Stimulated activated CD4-positive, alpha-beta T cell treated with anti-CD3 and anti-CD28 coated beads, Interleukin-15, amount 100 ng/mL, for 24 hours (primary cell): Measurements from ENCODE around the gene C22orf23.
A peak's percentile ranks its signal among the peaks of the same experiment; 100 is the strongest.

Experiments
- DNase-seq: peaks from one replicate; pipeline ENCODE4 v3.0.0-alpha.2; 2020

C22orf23 gene

DNA sequence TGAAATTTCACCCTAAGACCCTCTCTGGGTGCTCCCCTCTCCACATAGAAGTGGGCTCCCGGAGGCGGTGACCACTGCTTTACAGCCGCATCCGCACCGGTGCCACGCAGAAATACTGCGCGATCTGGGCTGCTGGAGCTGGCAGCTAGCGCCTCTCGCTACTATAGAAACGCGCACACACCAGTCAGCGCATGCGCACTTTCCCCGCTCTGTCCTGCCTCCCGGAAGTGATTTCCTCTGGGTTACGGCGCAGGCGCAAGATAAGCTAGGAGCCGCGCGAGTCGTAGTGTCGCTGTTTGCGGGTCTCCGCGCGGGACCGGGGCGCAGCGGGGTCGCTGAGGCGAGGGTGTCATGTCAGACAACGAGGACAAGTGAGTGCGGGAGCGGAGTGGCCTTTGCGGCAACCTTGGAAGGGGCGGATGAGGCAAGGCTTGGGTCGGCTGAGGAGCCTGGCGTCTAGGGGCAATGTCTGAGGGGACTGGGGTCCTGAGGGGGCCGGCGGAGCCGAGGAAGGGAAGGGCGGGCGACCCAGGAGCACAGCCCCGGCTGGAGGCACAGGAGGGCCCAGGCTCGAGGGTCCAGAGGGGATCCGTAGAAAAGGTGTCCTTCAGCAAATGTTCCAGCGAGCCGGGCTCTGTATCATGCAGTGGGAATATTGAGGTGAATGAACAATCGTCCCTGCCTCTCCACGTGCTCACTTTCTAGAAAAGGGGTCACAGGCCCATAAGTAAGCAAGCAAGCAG lies at the start of gene C22orf23, which contains the start of gene POLR2F:
Gene C22orf23 (minus strand): TSS at position 165 of the 743 bp plus-strand sequence. CDS start 452 bp downstream, outside the sequence.
Gene POLR2F (plus strand): TSS at position 263 of the 743 bp plus-strand sequence. CDS start 89 bp downstream, at position 352.
- DNase-seq, result peak; percentile 97

DNA sequence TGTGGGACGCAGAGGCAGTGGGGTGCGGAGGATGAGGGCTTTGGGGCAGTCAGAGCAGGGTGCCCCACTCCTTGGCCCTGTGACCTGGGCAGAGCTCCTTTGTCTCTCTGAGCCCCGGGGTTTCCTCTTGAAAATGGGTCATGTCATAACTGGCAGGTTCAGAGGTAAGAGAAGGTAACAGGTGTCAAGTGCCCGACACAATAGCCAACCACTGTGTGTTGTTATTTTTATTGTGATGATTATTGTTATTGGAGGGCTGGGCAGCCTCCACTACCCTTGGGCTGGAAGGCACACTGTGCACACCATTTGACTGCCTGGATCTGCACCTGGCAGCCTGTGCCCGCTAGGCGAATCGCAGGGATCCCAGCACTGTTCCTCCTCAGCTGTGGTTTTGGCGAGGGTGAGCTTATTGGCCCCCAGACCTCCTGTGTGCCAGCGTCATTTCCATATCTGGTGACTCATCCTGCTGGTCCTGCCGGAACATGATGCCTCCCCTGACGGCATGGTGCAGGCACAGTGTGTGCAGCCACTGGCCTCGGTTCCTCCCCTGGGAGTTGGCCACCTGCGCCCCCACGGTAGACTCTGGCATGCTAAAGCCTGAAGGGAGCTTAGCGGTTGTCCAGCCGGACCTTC lies 46.4 kb upstream of the C22orf23 start:
- DNase-seq, result no peak

DNA sequence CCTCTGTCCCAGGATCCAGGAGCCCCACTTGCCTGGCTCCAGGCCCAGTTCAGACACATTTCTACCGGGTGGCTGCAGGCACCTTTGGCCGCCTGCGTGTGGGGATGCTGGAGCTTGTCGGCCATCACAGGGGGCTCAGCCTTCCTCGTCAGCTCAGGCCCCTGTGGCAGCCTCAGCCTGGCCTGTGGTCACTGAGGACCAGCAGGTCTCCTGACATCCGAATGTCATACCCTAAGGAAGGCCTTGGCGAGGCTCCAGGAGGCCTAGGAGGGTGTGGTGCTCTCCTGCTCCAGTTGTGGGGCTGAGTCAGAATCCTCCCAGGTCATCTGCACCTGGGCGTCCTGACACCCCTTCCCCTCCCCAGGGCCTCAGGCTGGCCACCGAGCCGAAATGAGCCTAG lies 45.8 kb upstream of the C22orf23 start:
- DNase-seq, result no peak

DNA sequence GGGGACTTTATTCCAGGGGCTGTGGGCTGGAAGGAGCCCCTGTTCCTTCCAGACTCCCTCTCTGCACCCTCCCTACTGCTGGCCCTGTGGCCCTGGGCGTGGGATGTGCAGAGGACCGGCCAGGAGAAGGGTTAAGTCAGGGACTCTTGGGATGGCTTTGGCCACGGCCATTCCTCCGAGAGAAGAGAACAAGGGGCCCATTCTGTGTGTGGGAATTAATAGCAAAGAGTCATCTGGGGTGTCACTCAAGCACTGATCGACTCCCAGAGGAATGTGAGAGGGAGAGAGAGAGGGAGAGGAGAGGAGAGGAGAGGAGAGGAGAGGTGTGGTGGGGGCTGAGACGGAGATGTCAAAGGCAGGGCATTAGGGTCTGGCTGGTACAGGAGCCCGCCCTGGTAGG lies 45.1 kb upstream of the C22orf23 start:
- DNase-seq, result no peak

DNA sequence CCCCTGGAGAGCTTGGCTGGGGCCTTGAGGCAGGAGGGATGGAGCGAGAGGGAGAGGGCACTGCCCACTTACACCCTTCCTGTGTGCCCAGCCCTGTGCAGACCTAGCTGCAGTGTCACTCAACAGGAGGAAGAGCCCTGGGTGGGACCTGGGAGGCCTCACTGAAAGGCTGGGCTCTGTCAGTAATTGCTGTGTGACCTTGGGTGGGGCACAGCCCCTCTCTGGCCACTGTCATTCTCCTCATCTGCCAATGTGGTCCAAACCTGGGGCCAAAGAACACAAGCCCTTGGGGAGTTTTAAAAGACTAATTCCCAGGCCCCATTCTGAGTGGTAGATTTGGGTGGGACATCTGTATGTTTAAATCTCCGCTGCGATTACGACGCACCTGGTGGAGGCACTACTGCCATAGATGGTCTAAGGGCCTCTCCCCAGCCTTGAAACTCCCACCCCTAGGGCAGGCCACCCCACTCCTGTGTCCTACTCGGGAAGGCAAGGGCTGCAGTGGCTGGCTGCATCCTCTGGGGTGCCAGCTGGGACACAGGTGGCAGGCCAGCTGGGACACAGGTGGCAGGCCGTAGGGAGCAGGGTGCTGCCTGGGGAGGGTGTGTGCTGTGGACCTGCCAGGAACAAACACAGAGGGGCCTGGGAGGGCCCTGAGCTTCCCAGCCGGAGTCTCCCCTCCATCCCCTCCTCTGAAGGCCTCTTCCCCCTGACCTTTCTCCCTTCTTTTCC lies 43.3 kb upstream of the C22orf23 start:
- no peak for DNase-seq

DNA sequence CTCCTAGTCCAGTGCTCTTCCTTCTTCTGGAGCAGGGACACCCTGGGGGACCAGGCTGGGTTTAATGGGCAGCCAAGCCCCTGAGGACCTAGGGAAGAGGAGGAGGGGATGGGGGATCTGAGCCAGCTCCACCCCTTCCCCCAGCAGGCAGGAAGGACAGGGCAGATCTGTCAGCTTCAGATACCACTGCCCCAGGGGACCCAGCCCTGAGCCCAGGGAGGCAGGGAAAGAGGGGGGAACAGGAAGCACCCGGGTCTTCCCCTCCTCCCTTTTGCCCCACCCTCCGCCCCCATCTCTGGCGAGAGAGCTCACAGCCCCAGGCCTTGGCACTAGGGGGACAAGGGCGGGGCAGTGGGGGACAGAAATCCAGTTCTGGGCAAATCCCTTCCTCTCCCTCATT lies 42.7 kb upstream of the C22orf23 start:
- DNase-seq, result no peak

DNA sequence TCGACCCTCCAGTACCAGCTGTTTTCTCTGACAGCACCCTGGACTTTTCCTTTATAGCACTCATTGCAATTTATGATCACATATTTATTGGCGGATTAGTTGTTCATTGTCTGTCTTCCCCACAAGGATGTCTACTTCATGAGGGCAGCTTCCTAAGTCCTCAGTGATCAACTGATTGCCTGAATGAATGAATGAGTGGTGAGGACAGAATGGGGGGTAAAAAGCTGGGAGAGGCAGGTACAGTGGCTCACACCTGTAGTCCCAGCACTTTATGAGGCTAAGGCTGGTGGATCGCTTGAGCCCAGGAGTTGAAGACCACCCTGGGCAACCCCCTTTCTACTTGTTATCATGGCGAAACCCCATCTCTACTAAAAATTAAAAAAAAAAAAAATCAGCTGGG lies 42.1 kb upstream of the C22orf23 start:
- no peak for DNase-seq

DNA sequence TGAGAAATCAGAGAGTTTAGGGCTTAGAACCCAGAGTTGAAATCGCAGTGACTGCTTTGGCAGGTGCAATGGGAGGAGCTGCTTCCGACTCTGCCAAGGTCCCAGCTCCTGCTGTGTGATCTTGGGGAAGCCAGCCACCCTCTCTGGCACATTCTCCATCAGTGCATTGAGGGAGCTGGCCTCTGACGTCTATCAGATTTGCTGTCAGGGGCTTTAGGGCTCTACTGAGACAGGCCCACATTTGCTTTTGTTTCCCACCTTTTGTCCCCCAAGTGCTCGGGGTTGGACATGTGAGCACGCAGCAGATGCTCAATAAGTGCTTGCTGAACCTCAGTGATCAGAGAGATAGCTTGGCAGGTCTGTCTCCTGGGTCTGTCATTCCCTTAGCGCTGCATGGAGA lies 41.6 kb upstream of the C22orf23 start:
- DNase-seq, result no peak

DNA sequence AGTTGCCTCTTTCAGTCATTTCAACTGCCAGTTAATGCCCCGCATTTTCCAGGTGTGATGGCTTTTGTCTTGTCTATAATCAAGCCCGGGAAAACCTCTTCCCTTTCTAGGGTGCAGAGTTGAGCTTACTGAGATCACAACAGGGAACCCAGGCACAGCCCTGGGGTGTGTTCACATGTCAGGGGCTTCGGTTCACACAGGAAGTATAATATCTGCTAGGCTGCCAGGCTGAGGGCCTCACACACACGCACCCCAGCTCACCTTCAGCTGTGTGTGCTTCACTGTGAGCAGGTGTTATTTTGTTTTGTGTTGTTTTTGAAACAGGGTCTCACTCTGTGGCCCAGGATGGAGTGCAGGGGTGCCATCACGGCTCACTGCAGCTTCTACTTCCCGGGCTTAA lies 40.6 kb upstream of the C22orf23 start:
- no peak for DNase-seq

DNA sequence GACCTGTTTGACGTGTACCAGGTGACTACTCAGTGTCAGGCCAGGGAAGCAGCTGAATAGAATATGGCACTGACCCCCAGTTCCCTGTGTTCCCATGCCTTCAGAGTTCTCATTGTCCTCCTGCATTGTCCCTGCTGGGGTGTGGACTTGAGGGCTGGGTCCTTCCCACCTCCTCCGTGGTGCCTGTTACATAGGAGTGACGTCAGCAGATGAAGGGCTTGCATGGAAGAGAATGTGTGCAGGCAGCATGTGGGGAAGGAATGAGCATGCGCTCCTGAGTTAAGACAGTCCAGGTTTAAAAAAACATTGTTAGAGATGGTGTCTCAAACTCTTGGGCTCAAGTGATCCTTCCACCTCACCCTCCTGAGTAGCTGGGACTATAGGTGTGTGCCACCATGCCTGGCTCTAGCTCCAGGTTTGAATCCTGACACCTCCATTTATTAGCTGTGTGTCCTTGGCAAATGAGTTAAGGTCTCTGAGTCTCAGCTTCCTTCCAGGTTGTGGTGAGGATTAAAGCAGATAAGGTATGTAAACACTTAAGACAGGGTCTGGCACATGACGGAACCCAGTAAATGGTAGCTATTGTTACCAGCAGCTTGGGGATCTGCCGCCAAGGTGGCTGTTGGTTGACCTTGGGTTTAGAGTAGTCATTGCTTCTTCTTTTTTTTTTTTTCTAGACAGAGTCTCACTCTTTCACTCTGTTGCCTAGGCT lies 38.5 kb upstream of the C22orf23 start:
- no peak for DNase-seq

DNA sequence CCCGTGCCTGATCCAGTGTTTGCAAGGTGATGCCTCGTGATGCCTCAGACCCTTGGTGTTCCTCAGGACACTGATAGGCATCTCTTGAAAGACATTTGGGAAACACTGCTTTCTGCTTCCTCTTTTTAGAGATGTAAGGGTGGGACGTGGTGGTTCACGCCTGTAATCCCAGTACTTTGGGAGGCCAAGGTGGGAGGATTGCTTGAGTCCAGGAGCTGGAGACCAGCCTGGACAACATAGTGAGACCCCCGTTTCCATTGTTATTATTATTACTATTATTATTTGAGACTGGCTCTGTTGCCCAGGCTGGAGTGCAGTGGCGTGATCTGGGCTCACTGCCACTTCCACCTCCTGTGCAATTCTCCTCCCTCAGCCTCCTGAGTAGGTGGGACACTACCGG lies 37.5 kb upstream of the C22orf23 start:
- DNase-seq, result no peak

DNA sequence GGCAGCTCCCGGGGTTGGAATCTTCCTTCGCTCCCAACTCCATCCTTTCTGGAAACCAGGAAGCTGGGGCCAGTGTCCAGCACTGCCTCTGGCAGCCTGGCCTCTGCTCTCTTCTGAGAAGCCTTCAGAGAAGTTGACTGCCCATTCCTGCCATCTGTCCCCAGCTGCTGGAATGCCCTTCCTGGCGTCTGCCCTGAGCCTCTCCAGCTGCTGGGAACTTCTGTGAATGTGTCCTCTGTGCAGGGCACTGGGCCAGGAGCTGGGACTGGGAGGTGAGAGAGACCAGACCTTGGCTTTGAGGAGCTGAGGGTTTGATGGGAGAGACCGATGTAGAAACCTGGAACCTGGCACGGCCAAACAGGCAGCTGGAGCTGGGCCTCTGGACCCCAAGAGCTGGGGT lies 36.9 kb upstream of the C22orf23 start:
- DNase-seq, result no peak

DNA sequence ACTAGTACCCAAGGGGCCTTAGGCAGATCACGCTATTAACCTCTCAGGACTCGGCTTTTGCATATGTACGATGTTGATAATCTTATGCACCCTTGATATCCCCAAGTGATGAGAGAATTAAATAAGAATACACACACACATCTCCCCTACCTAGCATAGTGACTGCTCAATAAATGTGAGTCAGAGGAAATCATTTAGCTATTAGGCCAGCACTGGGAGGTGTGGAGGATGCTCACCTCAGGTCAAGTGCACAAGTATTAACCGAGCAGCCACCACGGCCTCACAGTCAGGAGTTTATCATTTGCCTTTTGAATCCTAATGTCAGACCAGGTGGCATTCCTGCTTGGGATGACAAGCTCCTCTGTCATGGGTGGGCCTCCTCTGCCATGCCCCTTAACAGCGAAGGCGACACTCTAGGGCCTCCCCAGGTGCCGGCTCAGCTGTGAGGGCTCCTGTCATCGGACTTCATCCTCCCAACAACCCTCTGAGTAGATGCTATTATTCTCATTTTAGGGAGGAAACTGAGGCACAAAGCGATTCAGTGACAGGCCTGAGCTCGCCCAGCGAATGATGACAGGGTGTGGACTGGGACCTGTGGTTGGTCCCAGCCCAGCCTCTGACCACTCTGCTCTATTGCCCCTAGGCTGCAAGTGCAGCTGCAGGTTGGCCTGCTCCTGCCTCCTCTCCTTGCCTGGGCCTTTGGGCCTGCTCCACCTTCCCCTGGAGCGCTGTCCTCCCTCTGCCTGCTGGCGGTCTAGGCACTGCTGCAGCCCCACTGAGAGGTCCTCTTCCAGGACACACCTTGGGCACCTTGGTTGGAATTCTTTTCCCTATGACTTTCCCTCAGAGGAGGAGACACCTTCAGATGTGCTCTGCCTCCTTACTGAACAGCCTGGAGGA lies 36.0 kb upstream of the C22orf23 start:
- DNase-seq, result no peak

DNA sequence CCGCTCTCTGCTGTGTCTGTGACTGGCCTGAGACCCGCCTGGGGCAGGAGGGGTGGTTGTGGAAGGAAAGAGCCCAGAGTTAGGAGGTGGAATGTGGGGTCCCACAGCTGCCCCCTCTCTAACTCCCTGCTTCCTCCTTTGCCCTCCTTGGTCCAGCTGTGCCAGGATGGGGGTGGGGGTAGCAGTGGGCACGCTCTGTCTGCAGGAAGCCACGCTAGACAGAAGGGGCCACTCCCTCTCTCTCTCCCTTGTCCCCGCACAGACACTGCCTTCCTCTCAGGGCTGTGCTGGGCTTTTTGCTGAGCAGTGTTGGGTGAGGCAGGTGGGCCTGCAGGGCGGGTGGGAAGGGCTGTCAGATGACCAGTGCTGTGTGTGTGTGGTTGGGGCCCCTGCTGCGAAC lies 33.0 kb upstream of the C22orf23 start:
- DNase-seq, result no peak

DNA sequence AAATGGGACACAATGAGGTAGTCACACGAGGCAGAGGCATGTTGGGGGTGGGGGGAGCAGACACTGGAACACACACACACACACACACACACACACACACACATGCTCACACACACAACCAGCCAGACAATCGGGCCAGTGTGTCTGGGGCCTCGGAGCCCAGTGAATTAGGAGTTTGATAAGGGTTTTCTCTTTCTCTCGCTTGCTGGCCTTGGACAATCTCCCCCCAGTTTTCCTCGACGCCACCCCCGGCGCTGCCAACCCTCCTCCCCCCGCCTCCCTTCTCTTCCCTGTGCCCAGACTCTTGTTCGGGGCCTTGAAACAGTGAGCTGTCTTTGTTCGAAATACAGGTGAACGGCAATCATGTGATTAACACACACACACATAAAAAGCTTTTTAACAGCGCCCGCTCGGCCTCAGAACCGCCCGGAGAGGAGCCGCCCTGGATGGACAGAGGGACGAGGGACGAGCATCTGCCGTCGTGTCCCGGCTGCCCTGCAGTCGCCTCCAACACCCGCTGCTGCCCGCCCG lies 32.4 kb upstream of the C22orf23 start:
- DNase-seq, result no peak

DNA sequence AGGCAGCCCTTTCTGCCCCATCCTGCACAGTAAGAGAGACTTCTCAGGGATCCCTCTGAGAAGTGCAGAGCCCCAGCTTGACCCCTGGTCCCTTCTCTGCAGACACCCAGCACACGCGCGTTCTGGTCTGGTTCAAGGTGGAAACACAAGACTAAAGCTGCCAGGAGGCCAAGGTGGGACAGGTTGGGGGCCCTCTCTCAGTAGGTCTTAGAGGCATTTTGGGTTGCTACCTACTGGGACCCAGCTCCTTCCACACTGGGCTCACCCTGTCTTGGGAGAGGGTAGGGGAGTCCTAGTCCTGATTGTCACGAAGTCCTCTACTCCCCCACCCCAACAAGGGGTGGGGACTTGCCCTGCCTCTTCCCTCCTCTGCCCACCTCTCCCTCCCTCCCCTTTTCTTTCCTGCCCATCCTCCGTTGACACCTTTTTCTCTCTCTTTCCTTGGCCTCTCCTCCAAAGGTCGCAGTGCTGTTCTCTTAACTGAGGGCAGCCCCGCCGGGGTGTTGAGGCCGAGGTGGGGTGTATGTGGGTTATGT lies 31.7 kb upstream of the C22orf23 start:
- DNase-seq, result no peak

DNA sequence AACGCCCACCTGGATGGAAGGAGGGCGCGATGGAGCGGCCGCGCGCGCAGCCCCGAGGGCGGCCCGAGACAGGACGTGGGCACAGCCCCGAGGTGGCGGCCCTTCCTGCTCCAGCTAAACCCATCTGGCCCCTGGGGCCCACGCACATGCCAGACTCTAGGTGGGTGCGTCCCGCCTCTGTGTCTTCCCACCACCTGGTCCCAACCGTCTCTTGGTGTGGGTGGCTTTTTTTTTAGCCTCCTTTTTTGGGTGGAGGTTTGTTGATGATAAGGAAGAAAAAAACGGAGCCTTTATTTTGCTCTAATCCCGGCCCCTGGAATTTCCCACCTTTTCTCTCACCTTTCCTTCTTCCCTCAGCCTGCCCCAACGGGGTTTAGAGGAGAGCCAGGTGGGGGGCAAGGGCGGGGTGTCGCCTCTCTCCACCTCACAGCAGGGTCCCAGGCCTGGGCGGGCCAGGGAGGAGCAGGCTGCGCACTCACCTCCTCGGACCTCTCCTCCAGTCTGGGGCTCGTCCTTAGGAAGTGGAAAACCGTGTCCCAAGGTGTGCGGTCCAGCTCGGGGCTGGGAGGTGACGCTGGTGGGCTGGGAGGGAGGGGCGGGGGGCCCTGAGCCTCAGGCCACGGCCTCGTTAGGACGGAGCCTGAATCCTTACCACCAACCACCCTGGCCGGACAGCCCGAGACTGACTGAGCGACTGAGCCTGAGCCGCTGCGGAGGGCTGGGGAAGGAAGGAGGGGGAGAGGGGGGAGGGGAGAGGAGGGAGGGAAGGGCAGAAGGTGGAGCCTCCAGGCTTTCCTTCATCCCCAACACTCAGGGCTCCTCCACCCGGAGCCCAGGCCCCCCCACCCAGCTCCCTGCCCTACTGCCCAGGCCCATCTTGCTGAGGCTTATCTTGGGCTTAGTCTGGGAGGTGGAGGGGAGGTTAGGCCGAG lies 30.7 kb upstream of the C22orf23 start, which contains the start of gene SOX10:
Gene SOX10 (minus strand): TSS at position 696 of the 932 bp plus-strand sequence. CDS start 771 bp downstream, outside the sequence.
- DNase-seq, result no peak

DNA sequence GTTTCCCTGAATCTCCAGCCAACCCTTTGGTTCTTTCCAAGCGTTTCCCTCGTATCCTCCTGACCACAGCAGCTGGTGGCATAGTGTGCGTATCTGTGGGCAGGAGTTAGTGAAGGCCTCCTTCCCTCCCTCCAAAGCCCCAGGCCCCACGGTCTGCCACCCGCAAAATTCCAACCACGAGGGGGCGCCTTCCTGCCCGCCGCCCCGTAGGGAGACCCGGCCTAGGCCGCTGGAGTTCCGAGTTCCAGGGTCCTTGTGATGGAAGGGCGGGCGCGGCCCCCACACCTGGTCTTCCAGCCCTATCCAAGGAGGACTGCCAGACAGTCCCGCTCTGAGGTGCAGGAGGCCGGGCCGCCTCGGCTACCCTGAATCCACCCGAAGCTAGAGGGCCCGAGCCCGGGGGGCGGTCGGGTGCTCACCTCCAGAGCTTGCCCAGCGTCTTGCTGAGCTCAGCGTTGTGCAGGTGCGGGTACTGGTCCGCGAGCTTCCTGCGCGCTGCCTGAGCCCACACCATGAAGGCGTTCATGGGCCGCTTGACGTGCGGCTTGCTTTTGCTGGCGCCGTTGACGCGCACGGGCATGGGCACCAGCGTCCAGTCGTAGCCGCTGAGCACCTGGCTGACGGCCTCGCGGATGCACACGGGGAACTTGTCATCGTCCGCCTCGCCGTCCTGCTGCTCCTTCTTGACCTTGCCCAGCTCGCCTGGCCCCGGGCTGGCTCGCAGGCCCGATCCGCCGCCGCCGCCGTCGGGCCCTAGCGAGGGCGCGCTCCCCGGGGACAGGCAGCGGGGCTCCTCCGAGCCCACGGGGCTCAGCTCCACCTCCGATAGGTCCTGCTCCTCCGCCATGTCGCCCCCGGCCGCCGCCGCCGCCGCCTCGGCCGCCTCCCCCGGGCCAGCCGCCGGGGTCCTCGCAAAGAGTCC lies 29.8 kb upstream of the C22orf23 start:
- no peak for DNase-seq

DNA sequence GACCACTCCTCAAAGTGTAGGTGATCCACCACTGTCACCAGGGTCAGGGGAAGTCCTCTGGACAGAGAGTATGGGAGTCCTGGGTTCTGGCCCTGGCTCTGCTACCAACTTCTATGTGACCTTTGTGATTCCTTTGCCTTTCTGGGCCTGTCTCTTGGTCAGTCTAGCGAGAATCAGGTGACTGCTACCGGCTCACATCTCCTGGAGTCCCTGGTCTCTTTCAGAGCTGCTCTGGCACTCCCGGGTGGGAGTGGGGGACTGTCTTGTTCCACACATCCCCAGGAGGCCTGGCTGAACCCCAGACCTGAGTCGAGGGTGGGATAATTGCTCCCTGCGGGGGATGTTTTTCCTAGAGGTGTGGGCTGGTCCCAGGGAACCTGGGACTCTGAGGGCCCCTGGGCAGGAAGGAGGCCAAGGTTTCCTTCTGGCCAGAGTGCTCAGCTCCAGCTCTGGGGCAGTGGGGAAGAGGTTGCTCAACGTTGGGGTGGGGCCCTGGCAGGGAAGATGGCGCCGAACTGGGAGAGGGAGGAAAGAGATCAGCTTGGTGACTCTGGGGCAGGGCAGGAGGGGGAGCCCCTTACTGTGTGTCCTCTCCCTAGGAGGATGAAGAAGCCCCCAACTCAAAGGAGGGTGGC lies 28.9 kb upstream of the C22orf23 start:
- no peak for DNase-seq
